ENCODE data around the gene LRP1B. TPM values are rescaled to one million over a fixed set of nuclear protein-coding genes. Genes with fewer than 3 reads are reported as not detected.

The LRP1B gene
- total and polyA plus RNA-seq, 8 donors: 0.03 to 1.6 (median 0.84) TPM

GRCh38 chr2:140337061-140337460 lies 1793.8 kb downstream of the LRP1B start:
- ATAC-seq (no peak), DNase-seq (no peak)
- H3K4me3 ChIP-seq: no peak overlapping the region
- intact Hi-C loops (cut with DNase I): no loop called here
- no peaks in the 10 kb centered on the region for H3K36me3 ChIP-seq
- TF ChIP-seq CTCF (IDR thresholded peaks at IDR 0.05): no peak
- no peaks in the 10 kb centered on the region for H3K9me3 ChIP-seq
- H3K27ac ChIP-seq: no peak overlapping the region
- H3K4me1 ChIP-seq: no peaks in the 10 kb centered on the region
- no peaks in the 10 kb centered on the region for H3K27me3 ChIP-seq

- H3K4me3 ChIP-seq: no peak overlapping the region
- H3K36me3 ChIP-seq: no peaks in the 10 kb centered on the region
- no peaks in the 10 kb centered on the region for H3K9me3 ChIP-seq
- no peak for TF ChIP-seq CTCF (IDR thresholded peaks at IDR 0.05)
- H3K27me3 ChIP-seq: no peaks in the 10 kb centered on the region
- ATAC-seq (no peak), DNase-seq (no peak)
- H3K4me1 ChIP-seq: no peaks in the 10 kb centered on the region
- H3K27ac ChIP-seq: no peak overlapping the region
- intact Hi-C loops (cut with DNase I): no loop called here
Measured at GRCh38 chr2:140316345-140316744, 1814.5 kb downstream of the LRP1B start.

- no peak for TF ChIP-seq CTCF (IDR thresholded peaks at IDR 0.05)
- Histone ChIP-seq H3K4me3 (no peak overlapping the region), H3K27ac (no peak overlapping the region), H3K27me3 (no peaks in the 10 kb centered on the region), H3K9me3 (no peaks in the 10 kb centered on the region), H3K36me3 (no peaks in the 10 kb centered on the region), H3K4me1 (no peaks in the 10 kb centered on the region)
- intact Hi-C loops (cut with DNase I): no loop called here
- no peak for DNase-seq
- ATAC-seq: no peak
Measured at GRCh38 chr2:140311905-140312304, 1818.9 kb downstream of the LRP1B start.

- Histone ChIP-seq H3K4me3 (no peak overlapping the region), H3K9me3 (no peaks in the 10 kb centered on the region), H3K27ac (no peak overlapping the region), H3K27me3 (no peaks in the 10 kb centered on the region), H3K36me3 (no peaks in the 10 kb centered on the region), H3K4me1 (no peaks in the 10 kb centered on the region)
- TF ChIP-seq CTCF (IDR thresholded peaks at IDR 0.05): no peak
- ATAC-seq (no peak), DNase-seq (no peak)
- intact Hi-C loops (cut with DNase I): no loop called here
Measured at GRCh38 chr2:140308706-140309105, 1822.1 kb downstream of the LRP1B start.

- TF ChIP-seq CTCF (IDR thresholded peaks at IDR 0.05): no peak
- no peaks in the 10 kb centered on the region for H3K36me3 ChIP-seq
- intact Hi-C loops (cut with DNase I): no loop called here
- no peak overlapping the region for H3K4me3 ChIP-seq
- H3K4me1 ChIP-seq: no peaks in the 10 kb centered on the region
- H3K27me3 ChIP-seq: no peaks in the 10 kb centered on the region
- H3K27ac ChIP-seq: no peak overlapping the region
- ATAC-seq: no peak
- H3K9me3 ChIP-seq: peaks cover 0 to 4% of the 10 kb centered on the region in 2 donors
- no peak for DNase-seq
Measured at GRCh38 chr2:140307532-140307931, 1823.3 kb downstream of the LRP1B start.

Data from left lung (tissue), 10 donors.